GM21367 (cell line): ENCODE results near the gene MED29.
A peak's percentile ranks its signal among the peaks of the same experiment; 100 is the strongest.

Experiments
- ATAC-seq: cut with Tn5 transposase; IDR thresholded peaks from one replicate; pipeline ENCODE4 v1.9.1; 2021; ENCODE audit not compliant: unreplicated experiment

The MED29 gene

DNA sequence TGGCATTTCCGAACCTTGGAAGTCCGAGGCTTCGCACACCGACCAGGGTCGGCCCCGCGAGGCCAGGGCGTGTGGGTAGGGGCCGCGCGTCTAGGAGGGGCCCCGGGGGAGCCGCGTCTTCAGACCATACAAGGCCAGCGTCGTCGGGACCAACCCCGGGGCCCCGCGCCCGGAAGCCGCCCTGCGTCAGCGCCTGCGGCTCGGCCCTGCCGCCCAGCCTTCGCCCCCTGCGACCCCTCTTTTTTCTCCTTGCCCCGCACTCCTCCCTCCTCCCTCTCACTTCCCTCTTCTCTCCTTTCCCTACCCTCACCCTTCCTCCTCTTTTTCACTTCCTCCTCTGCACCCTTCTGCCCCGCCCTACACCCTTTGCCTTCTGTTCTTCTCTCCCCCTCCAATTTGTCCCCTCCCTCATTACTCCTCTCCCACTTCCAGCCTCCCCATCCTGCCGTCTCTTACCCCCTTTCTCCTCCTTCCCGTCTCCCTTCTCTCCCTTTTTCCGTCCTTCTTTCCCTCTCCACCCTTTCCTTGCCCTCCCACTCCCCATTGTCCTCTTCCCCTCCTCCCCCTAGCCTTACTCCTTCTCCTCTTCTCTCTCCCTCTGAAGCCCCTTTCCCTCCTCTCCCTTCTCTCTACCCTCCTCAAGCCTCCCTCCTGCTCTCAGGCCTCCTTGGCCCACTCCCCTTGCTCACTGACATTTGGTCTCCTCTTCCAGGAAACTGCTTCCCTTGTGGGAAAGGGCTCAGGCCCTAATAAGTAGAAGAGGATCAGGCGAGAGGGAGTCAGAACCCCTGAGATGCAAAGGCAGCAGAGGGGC lies 19.0 kb downstream of the MED29 start:
- ATAC-seq, result no peak

DNA sequence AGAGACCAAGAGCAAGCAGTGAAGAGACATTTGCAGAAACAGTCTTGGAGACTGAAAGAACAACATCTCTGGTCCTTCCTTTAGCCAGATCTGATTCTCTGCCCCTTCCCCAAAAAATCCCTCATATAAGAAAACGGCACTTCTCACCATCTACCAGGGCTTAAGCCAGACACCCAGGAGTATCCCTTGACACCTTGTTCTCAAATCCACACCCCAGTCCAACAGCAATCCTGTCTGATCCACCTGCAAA lies 19.6 kb downstream of the MED29 start:
- ATAC-seq, result no peak

DNA sequence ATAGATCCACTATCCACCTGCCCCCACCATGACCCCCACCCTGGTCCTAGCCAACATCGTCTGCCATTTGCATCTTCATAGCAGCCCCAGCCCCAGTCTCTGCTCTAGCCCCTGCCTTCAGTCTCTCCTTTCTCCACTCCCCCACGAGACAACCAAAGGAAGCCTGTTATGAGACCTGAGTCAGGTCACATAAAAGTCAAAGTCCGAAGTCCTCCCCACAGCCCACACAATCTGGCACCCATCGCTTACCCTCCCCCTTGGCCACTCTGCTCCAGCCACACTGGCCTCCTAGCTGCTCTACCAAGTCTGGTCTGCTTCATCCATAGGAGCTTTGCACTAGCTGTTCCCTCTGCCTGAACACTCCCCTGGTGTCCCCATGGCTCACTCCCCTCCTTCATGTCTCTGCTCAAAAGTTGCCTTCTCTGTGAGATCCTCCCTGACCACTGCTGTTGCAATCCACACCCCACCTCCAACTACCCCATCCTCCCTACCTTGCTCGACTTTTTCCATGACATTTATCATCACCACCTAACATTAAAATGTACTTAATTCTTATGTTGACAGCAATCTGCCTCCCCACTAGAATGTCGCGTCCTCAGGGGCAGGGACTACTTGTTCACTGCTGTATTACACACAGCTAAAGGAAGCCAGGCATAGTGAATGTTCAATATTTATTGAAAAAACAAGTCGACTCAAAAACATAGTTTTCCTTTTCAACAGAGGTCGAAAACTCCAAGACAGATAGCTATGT lies 20.1 kb downstream of the MED29 start:
- no peak for ATAC-seq

DNA sequence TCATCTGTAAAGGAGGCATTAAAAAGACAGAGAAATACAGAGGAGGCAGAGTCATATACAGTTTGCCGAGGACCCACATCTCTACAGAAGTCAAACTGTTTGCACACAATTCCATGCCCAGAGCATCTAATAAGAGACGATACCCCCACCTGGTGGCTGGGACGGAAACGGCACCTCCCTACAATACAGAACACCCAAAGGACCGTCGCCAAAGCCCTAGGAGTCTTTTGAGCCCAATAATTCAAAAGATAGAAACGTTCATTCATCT lies 20.6 kb downstream of the MED29 start:
- ATAC-seq, result peak; percentile 12

DNA sequence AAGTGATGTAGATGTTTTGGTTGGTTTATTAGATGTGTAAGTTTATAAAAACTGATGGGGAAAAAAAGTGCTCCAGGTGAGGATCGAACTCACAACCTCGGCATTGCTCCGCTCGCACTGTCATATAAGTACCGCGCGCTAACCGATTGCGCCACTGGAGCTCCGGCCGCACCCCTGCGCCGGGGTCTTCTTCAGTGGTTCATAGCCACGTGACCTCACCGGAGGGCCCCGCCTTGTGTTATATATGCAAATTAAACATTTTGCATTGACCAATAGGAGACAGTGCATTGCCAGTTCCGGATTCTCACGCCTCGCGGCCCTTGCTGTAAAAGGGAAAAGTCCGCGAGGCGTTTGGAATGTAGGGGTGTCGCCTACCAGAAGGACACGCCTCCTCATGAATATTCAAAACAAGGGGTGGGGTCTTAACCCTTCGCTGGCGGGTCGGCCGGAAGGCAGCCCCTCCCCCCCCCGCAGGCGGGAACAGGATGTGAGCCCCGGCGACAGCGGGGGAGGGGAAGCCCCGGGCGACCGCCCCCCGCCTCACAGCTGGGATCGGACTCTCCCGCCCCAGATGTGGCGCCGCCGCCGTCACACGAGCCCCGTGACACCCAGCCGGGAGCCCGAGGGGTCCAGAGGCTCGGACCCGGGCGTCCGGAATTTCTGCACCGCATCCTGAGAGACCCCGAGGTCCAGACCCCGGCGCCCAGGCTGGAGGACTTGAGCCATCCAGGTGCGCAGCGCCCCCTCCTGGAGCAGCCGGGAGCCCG lies 21.1 kb downstream of the MED29 start, which contains the start of gene PLEKHG2:
PLEKHG2 (plus strand) TSS at position 570 of the 767 bp plus-strand sequence. CDS start 1,418 bp downstream, outside the sequence.
- ATAC-seq, result peak; percentile 27

DNA sequence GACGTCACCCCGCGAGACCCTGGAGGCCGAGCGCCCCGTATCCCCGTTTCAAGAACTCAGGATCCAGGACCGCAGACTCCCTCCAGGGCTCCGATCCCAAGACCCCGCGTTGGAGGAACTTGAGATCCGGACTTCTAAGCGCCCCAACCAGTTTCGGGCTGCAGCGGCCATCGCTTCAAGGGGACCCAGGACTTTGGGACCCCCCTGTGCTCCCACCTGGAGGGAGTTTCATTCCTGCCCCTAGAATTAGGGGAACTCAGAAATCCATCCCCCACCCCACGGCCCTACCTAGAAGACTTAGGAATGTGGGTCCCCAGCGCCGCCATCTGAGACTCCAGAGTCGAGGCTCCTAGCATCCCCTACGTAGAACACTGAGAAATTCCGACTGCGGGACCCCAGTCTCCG lies 21.7 kb downstream of the MED29 start:
- ATAC-seq, result no peak

DNA sequence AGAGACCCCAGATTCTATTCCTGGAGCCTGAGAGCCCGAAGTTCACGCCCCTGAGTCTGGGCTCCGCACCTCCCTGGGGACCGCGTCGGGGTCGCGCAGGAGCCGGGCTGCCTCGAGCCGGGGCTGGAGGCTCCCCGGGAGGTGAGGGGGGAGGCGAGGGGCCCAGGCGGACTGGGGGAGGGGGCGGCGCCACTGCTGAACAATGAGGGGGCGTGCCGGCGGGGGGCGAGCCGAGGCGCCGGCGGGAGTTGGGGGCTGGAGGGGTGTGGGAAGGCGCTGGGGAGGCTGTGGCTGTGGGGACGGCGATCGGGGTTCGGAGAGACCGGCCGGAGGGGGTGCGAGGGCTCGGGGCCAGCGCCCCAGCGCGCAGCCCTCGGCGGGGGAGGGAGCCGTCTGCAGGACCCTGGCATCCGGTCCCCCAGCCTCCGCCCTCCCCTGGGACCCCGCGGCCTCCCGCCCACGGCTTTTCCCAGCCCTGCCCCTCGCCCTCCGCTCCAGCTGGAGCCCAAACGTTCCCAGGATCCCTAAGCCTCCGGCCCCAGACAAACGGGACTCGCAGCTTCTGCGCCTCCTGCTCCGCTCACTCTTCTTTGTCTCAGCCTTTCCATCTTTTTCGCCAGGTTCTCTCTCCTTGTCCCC lies 22.2 kb downstream of the MED29 start:
- ATAC-seq, result no peak

DNA sequence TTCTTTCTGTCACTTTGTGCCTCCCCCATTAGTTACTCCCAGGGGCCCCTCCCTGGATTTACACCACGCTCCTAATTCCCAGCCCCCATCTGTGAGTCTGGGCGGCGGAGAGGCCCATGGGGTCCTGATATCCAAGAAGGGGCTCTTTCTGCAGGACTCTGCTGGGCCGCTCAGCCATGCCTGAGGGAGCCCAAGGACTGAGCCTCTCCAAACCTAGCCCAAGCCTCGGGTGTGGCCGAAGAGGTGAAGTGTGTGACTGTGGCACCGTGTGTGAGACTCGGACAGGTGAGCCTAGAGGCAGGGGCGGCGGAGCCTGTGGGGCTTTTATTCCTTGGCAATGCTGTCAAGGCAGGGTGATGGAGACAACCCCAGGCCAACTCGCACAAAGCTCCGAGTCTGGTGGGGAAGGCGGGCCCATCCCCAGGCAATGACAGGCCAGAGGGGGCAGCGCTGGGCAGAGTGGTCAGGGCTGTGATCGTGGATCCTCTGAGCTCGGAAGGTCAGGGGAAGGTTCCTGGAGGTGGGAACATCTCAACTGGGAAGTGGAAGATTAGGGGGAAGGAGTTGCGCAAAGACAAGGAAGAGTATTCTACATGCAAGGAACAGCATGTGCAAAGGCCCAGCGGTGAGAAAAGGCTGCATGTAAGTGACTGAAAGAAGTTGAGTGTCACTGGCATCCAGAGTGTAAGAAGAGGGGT lies 22.9 kb downstream of the MED29 start:
- no peak for ATAC-seq

DNA sequence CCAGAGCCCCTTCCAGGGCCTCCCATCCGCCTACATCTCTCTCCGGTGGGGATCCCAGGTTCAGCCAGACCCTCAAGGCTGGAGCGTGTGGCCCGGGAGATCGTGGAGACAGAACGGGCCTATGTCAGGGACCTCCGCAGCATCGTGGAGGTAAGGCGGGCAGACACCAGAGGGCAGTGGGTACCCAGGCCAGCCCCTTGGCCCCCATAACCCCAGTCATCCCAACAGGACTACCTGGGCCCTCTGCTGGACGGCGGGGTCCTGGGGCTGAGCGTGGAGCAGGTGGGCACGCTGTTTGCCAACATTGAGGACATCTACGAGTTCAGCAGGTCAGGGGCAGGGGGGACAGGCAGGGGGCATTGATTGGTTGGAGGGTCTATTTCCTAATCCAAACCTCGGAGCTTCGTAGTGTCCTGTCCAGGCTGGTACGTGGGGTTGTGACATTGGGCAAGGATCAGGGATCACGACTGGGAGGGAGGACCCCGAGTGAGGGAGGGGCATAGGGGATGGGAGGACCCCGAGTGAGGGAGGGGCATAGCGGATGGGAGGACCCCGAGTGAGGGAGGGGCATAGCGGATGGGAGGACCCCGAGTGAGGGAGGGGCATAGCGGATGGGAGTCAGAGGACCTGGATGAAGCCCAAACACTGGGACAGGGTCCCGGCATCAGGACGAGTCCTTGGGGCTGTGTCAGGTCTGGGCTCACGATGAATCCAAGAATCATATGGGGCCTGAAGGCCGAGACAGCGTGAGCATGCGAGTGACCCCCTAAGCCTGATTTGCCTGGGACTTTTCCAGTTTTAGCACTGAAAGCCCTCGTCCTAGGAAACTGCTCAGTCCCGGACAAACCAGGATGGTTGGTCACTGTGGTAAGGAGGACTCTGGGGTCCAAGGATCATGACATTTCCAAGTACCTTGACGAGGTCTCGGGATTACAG lies 24.2 kb downstream of the MED29 start:
- no peak for ATAC-seq

DNA sequence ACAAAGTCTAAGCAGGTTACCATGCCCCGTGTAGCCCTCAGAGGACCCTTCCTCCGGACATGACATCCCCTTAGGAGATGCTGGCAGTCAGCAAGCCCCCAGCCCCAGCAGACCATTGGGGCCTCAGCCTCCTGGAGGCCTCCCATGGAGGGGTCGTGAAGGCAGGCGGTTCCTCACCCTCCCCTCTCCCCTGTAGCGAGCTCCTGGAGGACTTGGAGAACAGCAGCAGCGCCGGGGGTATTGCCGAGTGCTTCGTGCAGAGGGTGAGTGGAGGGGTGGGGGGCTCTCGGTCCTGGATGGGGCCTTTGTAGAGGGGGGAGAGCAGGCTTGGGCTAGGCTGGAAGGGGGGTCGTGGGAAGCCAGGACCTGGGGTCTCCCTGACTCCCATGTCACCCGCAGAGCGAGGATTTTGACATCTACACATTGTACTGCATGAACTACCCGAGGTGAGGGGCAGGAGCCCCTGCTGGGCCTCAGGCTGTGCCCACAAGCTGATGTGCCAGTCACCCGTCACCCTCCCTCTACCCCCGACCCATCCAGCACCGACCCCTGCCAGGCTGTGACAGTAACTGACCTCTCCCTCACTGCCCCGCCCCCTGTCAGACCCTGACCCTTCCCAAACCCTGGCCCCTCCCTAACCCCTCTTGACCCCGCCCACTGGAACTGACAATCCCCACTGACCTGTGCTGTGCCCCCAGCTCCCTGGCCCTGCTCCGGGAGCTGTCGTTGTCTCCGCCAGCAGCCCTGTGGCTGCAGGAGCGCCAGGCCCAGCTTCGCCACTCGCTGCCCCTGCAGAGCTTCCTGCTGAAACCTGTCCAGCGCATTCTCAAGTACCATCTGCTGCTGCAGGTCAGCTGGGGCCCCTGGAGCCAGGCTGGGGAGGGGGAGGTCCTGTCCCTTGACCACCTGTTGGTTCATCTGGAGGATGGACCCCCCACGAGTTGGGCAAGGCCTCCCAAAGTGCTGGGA lies 25.3 kb downstream of the MED29 start:
- no peak for ATAC-seq

DNA sequence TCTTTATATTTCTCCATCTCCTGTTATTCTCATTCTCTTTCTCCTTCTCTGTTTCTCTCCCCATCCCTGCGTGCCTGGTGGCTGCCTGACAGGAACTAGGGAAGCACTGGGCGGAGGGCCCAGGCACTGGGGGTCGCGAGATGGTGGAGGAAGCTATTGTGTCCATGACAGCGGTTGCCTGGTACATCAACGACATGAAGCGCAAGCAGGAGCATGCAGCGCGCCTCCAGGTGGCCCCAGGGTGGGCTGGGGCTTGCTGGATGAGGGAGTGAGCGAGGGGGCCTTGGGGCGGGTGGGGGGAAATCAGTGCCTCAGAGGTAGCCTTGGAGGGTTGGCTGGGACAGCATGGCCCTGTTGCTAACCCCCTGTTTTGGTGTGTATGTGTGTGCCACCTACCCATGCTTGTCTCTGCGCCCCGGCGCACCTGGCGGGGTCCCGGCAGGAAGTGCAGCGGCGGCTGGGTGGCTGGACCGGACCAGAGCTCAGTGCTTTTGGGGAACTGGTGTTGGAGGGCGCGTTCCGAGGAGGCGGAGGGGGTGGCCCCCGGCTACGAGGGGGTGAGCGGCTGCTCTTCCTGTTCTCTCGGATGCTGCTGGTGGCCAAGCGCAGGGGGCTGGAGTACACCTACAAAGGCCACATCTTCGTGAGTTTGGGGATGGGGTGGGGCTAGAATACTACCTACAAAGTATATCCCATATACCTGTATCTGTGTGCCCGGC lies 26.4 kb downstream of the MED29 start:
- ATAC-seq, result no peak

DNA sequence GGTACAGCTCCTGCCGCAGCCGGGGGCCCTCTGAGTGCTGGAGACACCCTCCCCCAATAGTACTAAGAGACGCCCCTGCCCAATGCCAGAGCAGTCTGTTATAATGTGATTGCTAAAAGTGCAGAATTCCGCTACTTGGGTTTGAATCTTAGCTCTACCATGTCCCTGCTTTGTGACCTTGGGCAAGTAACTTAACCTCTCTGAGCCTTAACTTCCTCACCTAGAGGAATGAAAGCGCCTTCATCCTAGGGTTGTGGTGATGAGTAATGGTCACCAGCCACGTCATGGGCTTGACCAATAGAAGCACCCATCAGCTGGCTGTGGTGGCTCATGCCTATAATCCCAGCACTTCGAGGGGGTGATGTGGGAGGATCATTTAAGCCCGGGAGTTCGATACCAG lies 27.8 kb downstream of the MED29 start:
- ATAC-seq, result no peak

DNA sequence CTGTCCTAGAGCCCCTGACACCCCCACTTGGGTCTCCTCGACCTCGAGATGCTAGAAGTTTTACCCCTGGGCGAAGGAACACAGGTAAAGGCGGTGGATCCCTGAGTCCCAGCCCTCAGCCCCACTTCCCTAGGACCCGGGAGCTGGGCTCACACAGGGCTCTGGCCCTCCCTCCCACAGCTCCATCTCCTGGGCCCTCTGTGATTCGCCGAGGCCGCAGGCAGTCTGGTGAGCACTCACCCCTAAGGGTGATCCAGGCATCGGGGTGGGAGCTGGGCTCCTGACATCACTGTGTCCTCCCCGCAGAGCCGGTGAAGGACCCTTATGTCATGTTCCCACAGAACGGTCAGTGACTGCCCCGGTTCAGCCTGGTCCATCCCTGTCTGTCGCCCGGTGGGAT lies 29.6 kb downstream of the MED29 start:
- no peak for ATAC-seq

DNA sequence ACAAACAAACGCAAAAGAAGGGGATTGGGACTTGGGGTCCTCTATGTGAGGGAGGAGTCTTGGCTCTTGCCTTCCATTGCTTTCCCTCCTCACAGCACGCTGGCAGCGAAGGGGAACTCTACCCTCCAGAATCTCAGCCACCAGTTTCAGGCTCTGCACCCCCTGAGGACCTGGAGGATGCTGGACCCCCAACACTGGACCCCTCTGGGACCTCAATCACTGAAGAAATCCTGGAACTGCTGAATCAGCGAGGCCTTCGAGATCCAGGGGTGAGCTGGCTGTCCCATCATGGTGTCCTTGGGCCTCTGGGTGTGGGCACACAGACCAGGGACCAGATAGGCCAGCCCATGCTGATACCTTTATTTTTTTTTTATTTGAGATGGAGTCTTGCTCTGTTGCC lies 30.8 kb downstream of the MED29 start:
- ATAC-seq, result no peak

DNA sequence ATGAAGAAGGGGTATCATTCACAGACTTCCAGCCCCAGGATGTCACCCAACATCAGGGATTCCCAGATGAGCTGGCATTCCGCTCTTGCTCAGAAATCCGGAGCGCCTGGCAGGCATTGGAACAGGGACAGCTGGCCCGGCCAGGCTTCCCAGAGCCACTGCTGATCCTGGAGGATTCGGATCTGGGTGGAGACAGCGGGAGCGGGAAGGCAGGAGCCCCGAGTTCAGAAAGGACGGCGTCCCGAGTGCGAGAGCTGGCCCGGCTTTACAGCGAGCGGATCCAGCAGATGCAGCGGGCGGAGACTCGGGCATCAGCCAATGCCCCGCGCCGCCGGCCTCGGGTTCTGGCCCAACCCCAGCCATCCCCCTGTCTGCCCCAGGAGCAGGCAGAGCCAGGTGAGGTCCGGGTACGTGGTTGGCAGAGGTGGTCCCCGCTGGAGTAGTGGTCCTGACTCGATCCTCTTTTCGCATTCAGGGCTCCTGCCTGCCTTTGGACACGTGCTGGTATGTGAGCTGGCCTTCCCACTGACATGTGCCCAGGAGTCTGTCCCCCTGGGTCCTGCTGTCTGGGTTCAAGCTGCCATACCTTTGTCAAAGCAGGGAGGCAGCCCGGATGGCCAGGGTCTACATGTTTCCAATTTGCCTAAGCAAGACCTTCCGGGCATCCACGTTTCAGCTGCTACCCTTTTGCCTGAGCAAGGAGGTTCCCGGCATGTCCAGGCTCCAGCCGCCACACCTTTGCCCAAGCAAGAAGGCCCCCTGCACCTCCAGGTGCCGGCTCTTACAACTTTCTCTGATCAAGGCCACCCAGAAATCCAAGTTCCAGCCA lies 32.3 kb downstream of the MED29 start:
- no peak for ATAC-seq

DNA sequence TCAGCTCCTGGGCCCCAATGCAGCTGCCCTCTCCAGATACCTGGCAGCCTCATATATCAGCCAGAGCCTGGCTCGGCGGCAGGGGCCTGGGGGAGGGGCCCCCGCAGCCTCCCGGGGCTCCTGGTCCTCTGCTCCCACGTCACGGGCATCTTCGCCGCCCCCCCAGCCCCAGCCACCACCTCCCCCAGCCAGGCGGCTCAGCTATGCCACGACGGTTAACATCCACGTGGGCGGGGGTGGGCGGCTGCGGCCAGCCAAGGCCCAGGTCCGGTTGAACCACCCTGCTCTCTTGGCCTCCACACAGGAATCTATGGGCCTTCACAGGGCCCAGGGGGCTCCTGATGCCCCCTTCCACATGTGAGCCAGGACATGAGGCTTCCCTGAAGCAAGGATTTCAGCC lies 33.8 kb downstream of the MED29 start:
- no peak for ATAC-seq

DNA sequence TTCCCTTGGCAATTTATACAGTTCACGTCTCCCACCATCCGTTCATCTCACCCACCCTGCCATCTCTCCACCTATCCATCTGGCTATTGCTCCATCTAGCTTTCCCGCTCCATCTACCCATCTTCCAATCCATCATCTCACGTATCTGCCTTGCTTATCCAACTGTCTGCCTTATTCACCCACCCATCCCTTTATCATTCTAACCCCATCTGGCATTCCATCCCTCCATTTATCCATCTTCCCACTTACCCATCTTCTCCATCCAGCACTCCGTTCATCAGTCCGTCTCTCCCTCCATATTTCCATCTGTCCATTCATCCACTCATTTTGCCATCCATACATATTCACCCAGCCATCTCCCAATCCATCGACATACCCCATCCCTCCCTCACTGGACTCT lies 34.6 kb downstream of the MED29 start:
- no peak for ATAC-seq
